SKM-1 (cell line): Measurements from ENCODE around the gene CPA4.
"Not testable (repeated sequence)": the region's sequence is repeated elsewhere in the genome, so short reads cannot be mapped to it uniquely, and the experiment has no call there.

Experiments used
- DNase-seq: peaks from one replicate; lab custom pipeline; 2025; ENCODE audit not compliant: unreplicated experiment; lab: John Stamatoyannopoulos, UW

CPA4 gene, protein sequence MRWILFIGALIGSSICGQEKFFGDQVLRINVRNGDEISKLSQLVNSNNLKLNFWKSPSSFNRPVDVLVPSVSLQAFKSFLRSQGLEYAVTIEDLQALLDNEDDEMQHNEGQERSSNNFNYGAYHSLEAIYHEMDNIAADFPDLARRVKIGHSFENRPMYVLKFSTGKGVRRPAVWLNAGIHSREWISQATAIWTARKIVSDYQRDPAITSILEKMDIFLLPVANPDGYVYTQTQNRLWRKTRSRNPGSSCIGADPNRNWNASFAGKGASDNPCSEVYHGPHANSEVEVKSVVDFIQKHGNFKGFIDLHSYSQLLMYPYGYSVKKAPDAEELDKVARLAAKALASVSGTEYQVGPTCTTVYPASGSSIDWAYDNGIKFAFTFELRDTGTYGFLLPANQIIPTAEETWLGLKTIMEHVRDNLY

DNA sequence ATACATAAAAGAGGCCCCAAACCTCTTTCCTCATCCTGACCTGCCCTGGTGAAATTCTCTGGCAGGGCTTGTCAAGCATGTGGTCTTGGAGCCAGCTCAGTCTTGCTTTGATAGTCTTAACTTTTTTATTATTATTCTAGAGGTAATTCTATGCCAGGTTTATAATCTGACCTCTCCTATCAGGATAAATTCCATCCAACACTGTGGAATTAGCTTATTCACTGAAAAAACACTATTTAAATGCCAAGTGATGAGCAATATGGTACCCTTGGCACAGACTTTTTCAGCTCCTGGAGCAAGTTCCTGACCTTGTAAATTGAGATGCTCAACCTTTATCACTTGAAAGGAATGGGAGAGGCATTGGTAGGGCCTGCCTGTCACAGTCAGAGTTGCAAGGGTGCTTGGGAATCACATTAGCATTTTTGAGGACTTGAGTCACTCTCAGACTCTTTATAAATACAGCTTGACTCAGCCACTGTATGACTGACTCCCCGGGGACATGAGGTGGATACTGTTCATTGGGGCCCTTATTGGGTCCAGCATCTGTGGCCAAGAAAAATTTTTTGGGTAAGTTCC is at the start of gene CPA4:
TSS of gene CPA4 (plus strand) at position 480 of the 576 bp plus-strand sequence. CDS start at position 500, 20 bp downstream.
- no peak for DNase-seq

GRCh38 chr7:130243486-130243885 is 49.5 kb upstream of the CPA4 start:
- DNase-seq = not testable (repeated sequence)

DNA sequence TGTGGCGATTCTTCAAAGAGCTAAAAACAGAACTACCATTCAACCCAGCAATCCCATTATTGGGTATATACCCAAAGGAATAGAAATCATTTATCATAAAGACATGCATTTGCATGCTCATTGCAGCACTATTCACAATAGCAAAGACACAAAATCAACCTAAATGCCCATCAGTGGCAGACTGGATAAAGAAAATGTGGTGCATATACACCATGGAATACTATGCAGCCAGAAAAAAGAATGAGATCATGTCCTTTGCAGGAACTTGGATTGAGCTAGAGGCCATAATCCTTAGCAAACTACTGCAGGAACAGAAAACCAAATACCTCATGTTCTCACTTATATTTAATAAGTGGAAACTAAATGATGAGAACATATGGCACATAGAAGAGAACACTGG is 46.5 kb upstream of the CPA4 start:
- not testable (repeated sequence) for DNase-seq

GRCh38 chr7:130248842-130249241 is 44.1 kb upstream of the CPA4 start:
- not testable (repeated sequence) for DNase-seq

GRCh38 chr7:130249626-130250025 is 43.3 kb upstream of the CPA4 start:
- not testable (repeated sequence) for DNase-seq

DNA sequence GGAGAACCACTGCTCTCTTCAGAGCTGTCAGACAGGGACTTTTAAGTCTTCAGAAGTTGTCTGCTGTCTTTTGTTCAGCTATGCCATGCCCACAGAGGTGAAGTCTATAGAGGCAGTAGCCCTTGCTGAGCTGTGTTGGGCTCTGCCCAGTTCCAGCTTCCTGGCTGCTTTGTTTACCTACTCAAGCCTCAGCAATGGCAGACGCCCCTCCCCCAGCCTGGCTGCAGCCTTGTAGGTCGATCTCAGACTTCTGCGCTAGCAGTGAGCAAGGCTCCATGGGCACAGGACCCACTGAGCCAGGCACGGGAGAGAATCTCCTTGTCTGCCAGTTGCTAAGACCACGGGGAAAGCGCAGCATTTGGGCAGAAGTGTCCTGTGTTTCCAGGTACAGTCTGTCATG is 38.4 kb upstream of the CPA4 start:
- DNase-seq = no peak

- DNase-seq = no peak
Observed at GRCh38 chr7:130256704-130257103, 36.3 kb upstream of the CPA4 start.

- DNase-seq = no peak
Observed at GRCh38 chr7:130258494-130259078, 34.4 kb upstream of the CPA4 start.

DNA sequence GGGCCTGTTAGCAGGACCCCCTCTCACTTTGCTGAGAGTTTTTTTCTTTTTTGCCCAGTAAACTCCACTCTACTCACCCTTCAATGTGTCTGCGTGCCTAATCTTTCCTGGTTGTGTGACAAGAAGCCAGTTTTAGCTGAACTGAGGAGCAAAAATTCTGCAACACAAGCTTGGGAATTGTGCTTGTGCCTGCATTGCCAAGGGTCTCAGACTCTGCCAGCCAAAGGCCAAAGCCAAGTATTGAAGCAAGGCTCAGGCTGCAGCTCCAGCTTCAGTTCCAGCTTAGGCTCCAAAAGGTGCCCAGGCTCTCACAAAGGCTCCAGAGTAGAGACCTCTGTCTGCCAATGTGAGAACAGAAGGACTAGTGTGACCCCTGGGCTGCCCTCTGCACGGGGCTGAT is 30.5 kb upstream of the CPA4 start:
- no peak for DNase-seq

- no peak for DNase-seq
Observed at GRCh38 chr7:130263130-130263529, 29.8 kb upstream of the CPA4 start.

- no peak for DNase-seq
Observed at GRCh38 chr7:130266258-130266960, 26.6 kb upstream of the CPA4 start, which contains the start of gene CPA2. CPA2 (plus strand) TSS chr7:130266863; CDS start chr7:130266882, 19 bp downstream.

DNA sequence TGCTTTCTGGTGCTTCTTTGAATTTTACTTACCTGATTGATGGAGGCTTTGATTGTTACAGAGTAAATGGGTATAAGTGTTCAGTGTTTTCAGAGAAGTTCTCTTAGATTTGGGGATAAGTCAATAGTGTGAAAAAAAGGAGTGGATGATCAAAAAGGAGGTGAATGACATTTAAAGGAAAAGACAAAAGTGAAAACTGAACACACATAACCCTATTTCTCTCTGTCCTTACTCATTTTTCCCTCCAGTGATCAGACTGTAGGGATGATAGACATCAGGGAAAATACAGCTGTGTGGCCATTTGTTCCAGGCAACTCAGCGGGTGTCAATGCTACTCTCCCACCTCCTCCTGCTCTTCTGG is 26.0 kb upstream of the CPA4 start:
- DNase-seq = no peak

GRCh38 chr7:130268463-130269317 is 24.3 kb upstream of the CPA4 start:
- no peak for DNase-seq

GRCh38 chr7:130269318-130269694 is 23.7 kb upstream of the CPA4 start:
- no peak for DNase-seq

GRCh38 chr7:130270947-130271800 is 21.8 kb upstream of the CPA4 start:
- no peak for DNase-seq

DNA sequence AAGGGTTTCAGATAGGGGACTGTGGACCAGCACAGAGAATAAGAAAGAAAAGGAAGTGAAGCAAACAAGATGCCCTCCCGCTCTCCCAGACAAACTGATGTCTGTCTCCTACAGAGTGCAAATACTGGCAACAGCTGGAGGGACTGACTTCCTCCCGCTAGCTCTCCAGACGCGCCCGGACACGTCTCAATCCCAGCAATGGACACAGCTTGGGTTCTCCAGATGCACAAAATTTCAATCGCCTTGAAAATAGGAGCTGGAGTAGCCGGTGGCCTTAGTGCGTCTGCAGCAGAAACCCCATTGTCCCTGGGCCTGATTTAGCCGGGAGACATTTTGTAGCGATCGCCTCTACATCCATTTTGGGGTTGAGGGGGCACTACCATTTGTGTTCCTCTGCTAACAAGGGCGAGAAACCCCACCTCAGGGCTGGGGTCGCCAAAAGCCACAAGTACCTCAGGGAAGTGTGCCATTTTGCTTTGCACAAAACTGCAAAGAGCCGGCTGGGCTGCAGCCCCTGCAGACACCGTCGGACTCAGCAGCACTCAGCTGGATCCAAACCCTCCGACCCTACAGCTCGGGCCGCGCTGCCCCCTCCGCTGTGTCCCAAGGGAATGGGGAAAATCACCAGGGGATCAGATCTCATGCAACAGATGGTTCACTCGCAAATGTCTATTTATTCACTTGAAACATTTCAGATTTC is 20.4 kb upstream of the CPA4 start:
- no peak for DNase-seq

DNA sequence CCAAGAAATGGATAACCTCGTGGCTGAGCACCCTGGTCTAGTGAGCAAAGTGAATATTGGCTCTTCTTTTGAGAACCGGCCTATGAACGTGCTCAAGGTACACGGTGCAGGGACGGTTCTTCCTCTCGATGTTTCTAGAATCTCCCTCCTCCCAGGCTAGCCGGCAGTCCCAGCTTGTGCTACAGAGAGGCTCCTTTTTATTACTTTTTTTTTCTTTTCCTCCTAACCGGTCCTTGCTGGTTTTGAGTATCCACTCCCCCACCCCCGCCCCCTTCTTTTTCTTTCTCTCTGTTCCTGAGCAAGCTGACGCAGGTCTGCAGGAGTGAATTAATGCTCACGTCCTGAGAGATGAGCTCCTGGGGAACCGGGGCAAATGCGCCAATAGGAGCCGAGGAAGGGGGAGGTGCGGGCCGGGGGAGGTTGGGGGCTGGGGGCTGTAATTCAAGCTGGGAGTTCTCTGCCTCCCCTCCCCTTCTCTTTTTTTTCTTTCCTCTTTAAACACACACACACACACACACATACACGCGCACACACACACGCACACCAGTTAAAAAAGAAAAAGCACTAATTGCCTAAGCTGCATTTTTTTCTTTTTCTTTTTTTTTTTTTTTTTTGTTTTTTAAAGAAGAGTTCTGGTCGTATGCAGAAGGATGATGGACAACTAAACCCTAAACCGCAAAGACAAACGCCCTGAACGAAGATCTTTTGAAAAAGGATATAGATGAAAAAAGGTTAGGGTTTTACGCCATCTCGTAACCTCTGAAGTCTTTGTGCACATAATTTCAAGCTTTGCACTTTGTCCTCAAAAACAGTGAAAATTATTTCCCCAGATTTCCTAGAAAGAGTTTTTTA is 19.7 kb upstream of the CPA4 start:
- DNase-seq = no peak

GRCh38 chr7:130273933-130274255 is 19.1 kb upstream of the CPA4 start:
- no peak for DNase-seq
